Measurements from ENCODE around the gene PTX4.

DNA sequence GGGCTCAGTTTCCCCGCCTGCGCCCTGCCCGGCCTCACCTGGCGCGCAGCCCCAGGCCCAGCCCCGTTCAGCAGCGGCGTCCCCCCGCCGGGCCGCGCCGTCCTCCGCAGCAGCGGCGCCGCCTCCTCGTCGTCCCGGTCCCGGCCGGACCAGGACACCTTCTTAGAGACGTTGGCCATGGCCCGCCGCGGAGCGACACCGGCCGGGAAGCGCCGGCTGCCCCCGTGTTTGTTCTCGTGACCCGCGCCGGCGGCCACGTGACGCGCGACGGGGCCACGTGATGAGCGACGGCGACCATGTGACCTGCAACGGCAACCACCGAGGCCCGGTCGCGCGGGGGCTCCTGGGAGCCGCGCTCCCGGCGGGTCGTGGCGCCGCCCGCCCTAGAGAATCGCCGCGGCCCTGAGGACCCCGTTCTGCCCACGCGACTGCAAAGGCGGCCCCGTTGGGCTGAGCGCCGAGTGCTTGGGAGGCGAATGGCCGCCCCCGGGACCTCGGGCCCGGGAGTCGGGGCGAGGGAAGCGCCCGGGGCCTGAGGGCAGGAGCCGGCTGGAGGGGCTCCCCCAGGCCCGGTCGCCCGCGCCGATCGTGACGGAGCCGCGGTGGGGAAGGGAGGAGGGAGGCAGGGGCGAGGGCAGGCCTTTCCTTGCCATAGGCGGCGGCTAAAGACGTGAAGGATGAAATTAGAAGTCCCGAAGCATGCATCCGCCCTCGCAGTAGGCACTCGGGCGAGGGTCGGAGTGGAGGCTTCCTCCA is 13.8 kb downstream of the PTX4 start, which contains the start of gene CLCN7:
- TF ChIP-seq GATA3 (IDR thresholded peaks at IDR 0.05; ENCODE audit: low read depth, low read length) (no peak), GATA2 (IDR thresholded peaks at IDR 0.05; ENCODE audit: low read depth, low read length) (no peak)
